Immature natural killer cell (primary cell): ENCODE measurements around the gene ATP6V0D1. TPM values are rescaled to one million over a fixed set of nuclear protein-coding genes. Genes with fewer than 3 reads are reported as not detected.

ENCODE experiments used
- DNase-seq, 3 donors: peaks; one replicate each; pipeline ENCODE4 v3.0.0; 2022; ENCODE audit warnings: mixed read lengths in 1 of 3
- H3K27ac Mint-ChIP-seq, 6 donors: one replicate each; pipeline ENCODE4 v1.8.0; 2020; ENCODE audit warnings: mixed read lengths in 6 of 6, mild to moderate bottlenecking in 5 of 6, inconsistent platforms in 4 of 6, moderate library complexity in 3 of 6
- H3K27me3 Mint-ChIP-seq, 3 donors: one replicate each; pipeline ENCODE4 v1.8.0; 2020 to 2021; ENCODE audit warnings: low read depth in 3 of 3, mild to moderate bottlenecking in 3 of 3, mixed read lengths in 3 of 3, moderate library complexity in 3 of 3, inconsistent platforms in 1 of 3
- H3K36me3 Mint-ChIP-seq, 3 donors: one replicate each; pipeline ENCODE4 v1.8.0; 2020; ENCODE audit warnings: mixed read lengths in 3 of 3, inconsistent platforms in 2 of 3, mild to moderate bottlenecking in 2 of 3
- H3K4me1 Mint-ChIP-seq, 2 donors: one replicate each; pipeline ENCODE4 v1.8.0; 2020; ENCODE audit warnings: inconsistent platforms in 2 of 2, mild to moderate bottlenecking in 2 of 2, mixed read lengths in 2 of 2, moderate library complexity in 1 of 2
- H3K4me3 Mint-ChIP-seq, 5 donors: one replicate each; pipeline ENCODE4 v1.8.0; 2020; ENCODE audit warnings: mild to moderate bottlenecking in 5 of 5, mixed read lengths in 5 of 5, inconsistent platforms in 3 of 5, moderate library complexity in 3 of 5
- H3K9me3 Mint-ChIP-seq, 6 donors: one replicate each; pipeline ENCODE4 v1.8.0; 2020; ENCODE audit warnings: mild to moderate bottlenecking in 6 of 6, mixed read lengths in 6 of 6, inconsistent platforms in 4 of 6, moderate library complexity in 3 of 6
- polyA plus RNA-seq, 3 donors: library from polyadenylated mRNA; unstranded; fragments of 300-500 nt; fragmentation: Illumina TruSeq; gene quantifications; one replicate each; pipeline ENCODE4 v1.2.3, GENCODE V29; 2021

ATP6V0D1 gene
- polyA plus RNA-seq, 3 donors from 2014 or later: 192 to 330 (median 205) TPM

- Mint-ChIP-seq H3K36me3 (peaks cover 0 to 7% (median 3%) of the 10 kb centered on the region in 3 donors), H3K27me3 (peaks cover 0 to 4% (median 0%) of the 10 kb centered on the region in 3 donors), H3K4me3 (no peak overlapping the region), H3K9me3 (no peaks in the 10 kb centered on the region), H3K4me1 (peaks cover 10 to 11% of the 10 kb centered on the region in 2 donors), H3K27ac (peak overlapping the region in 1 of 6 donors; percentile 17)
- DNase-seq: no peak
Observed at GRCh38 chr16:67486805-67487204, 5.8 kb upstream of the ATP6V0D1 start.

DNA sequence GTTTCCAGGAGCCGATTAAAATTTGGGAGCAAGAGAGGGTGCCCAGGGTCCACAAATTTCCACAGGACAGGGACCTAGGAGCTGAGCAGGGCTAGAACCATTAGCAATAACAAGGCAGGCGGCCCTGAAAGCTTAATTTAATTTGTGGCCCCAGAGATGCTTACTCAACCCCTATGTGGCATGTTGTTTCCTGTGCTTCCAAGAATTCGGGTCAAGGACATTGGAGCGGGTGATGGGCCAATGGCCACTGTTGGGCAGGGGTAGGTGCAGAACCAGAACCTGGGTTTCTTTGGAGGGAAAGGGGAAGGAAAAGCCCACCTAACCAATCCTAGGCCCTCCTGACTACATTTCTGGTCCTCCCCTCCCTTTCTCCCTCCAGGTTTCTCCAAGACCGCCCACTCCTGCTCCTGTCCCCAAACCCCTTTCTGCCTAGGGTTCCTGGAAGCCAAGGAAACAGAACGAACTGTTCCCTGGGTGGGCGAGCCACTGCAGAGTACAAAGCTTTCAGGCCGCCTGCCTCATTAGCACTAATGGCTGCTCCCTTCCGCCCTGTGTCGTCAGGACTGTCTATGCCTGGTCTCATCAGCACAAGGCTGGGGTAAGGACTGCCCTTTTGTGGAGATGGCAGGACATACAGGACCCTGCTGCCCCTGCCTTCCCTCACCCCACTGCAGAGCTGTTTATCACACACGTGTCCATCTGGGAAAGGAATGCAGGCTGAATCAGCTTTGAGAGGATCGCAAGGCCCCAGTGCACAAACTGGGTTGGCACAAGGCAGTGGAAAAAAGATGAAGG lies 3.0 kb upstream of the ATP6V0D1 start:
- no peaks in the 10 kb centered on the region for H3K9me3 Mint-ChIP-seq
- no peak for DNase-seq
- peaks cover 30 to 36% of the 10 kb centered on the region in 2 donors for H3K4me1 Mint-ChIP-seq
- no peak overlapping the region for H3K27ac Mint-ChIP-seq
- peaks cover 9 to 17% (median 12%) of the 10 kb centered on the region in 3 donors for H3K27me3 Mint-ChIP-seq
- H3K36me3 Mint-ChIP-seq: peaks cover 0 to 7% (median 1%) of the 10 kb centered on the region in 3 donors
- H3K4me3 Mint-ChIP-seq: no peak overlapping the region

GRCh38 chr16:67483150-67483549 lies 2.2 kb upstream of the ATP6V0D1 start, which contains the start of gene AGRP:
Gene AGRP, minus strand, starts transcription at chr16:67483547. Its CDS starts 149 bp downstream, at chr16:67483398.
- Mint-ChIP-seq H3K9me3 (no peaks in the 10 kb centered on the region), H3K4me3 (peak within 1 kb of the TSS; percentile 98 to 100 (median 99)), H3K27me3 (peaks cover 9 to 19% (median 12%) of the 10 kb centered on the region in 3 donors), H3K4me1 (peaks cover 37 to 41% of the 10 kb centered on the region in 2 donors), H3K27ac (peak within 1 kb of the TSS in 4 of 6 donors; percentile 7 to 100 (median 98)), H3K36me3 (peaks cover 0 to 7% (median 0%) of the 10 kb centered on the region in 3 donors)
- DNase-seq: no peak

DNA sequence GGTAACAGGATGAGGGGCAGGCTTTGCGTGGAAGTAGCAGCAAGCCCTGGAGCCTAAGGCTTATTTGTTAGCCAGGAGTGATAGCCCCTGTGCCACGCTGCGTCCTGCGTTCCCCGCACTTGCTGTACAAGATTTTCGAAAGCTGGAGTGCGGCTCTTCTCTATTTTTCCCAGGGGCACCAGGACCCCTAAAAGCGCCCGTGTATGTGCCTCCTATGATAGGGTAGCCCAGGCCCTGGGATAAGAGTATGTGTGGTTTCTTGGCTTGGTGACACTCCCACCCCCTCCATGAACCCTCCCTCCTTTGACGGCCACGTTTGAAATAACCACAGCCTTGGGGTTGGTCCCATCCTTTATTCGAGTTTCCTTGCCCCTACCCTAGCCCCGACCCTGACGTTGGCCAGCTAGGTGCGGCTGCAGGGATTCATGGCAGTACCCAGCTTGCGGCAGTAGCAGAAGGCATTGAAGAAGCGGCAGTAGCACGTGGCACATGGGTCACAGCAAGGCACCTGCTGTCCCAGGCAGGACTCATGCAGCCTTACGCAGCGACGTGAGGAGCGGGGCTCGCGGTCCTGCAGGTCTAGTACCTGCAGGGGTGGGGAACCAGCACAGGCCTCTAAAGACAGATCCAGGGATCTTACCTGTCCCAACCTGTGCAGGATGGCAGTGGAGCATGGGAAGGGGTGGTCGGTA lies 1.4 kb upstream of the ATP6V0D1 start:
- no peak for DNase-seq
- H3K4me3 Mint-ChIP-seq: peak overlapping the region; percentile 98 to 100 (median 99)
- H3K9me3 Mint-ChIP-seq: no peaks in the 10 kb centered on the region
- H3K4me1 Mint-ChIP-seq: peaks cover 45 to 46% of the 10 kb centered on the region in 2 donors
- H3K36me3 Mint-ChIP-seq: peaks cover 0 to 4% (median 0%) of the 10 kb centered on the region in 3 donors
- H3K27ac Mint-ChIP-seq: peak overlapping the region; percentile 96 to 100 (median 100)
- peaks cover 9 to 19% (median 12%) of the 10 kb centered on the region in 3 donors for H3K27me3 Mint-ChIP-seq

- peak in 2 of 3 donors; percentile 6 to 9 for DNase-seq
- Mint-ChIP-seq H3K9me3 (no peaks in the 10 kb centered on the region), H3K36me3 (peaks cover 0 to 4% (median 0%) of the 10 kb centered on the region in 3 donors), H3K4me3 (peak overlapping the region; percentile 98 to 100 (median 99)), H3K27ac (peak overlapping the region; percentile 96 to 100 (median 100)), H3K27me3 (peaks cover 9 to 19% (median 12%) of the 10 kb centered on the region in 3 donors), H3K4me1 (peaks cover 46 to 50% of the 10 kb centered on the region in 2 donors)
Observed at GRCh38 chr16:67481561-67482232, 740 bp upstream of the ATP6V0D1 start.

DNA sequence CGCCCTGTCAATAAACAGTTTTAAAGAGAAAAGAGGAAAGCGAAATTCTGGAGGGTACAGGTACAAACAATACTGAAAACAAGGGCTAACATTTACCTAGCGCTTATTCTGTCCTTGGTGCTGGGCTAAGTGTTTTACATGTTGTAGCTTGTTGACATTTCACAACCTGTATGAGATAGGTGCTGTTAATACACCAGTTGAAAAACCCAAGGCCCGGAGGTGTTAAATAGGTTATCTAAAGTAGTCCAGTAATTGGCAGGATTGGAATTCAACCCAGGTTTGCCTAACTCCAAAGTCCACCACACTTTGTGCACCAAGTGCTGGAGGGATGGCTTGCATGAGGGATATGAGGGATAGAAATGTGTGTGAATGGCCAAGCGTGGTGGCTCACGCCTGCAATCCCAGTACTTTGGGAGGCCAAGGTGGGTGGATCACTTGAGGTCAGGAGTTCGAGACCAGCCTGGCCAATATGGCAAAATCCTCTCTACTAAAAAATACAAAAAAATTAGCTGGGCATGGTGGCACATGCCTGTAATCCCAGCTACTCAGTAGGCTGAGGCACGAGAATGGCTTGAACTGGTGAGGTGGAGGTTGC lies 2.9 kb downstream of the ATP6V0D1 start:
- peak overlapping the region in 4 of 6 donors; percentile 55 to 73 (median 66) for H3K27ac Mint-ChIP-seq
- H3K9me3 Mint-ChIP-seq: no peaks in the 10 kb centered on the region
- H3K27me3 Mint-ChIP-seq: peaks cover 12 to 19% (median 12%) of the 10 kb centered on the region in 3 donors
- H3K36me3 Mint-ChIP-seq: no peaks in the 10 kb centered on the region
- no peak for DNase-seq
- peak overlapping the region; percentile 15 to 57 (median 48) for H3K4me3 Mint-ChIP-seq
- H3K4me1 Mint-ChIP-seq: peaks cover 65 to 82% of the 10 kb centered on the region in 2 donors

DNA sequence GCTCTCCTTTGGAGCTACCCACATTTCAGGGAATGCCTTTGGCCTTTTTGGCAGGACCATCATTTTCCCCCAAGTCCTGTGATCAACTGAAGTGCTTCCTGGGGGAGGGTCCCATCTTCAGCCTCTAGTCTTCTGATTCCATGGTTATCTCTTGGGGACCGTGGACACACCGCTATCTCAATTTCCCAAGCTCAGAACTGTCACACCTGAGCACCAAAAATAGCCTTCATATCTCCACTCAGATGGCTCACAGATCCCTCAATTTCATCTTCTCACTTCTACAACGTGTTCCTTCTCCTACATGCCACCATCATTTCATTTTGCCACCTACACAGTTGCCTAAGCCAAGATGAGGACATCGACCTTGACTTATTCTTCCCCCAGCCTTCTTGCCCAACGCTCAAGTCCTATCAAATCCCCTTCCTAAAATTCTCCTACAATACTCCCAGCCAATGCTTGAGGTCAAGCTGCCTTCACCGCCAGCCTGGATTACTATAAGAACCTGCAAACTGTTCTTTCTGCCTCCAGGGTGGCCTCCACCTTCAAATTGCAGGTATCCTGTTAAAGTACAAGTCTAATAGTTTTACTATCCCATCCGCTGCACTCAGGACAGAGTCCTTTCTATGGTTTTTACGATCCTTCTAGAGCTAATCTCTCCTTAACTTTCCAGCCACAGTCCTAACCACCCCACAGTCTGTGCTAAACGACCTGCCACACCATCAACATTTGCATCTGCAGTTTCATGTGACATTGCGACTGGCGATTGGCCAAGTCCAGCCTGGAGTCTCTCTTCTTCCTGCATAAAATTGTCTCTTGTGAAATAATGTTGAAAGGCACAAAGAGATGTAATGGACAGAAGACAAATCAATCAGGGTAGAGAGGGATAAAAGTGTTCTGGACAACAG lies 6.2 kb downstream of the ATP6V0D1 start:
- Mint-ChIP-seq H3K4me1 (peaks cover 62 to 93% of the 10 kb centered on the region in 2 donors), H3K27me3 (peaks cover 2 to 3% (median 2%) of the 10 kb centered on the region in 3 donors), H3K9me3 (no peaks in the 10 kb centered on the region), H3K4me3 (no peak overlapping the region), H3K36me3 (no peaks in the 10 kb centered on the region), H3K27ac (peak overlapping the region in 3 of 6 donors; percentile 5 to 52 (median 42))
- no peak for DNase-seq

DNA sequence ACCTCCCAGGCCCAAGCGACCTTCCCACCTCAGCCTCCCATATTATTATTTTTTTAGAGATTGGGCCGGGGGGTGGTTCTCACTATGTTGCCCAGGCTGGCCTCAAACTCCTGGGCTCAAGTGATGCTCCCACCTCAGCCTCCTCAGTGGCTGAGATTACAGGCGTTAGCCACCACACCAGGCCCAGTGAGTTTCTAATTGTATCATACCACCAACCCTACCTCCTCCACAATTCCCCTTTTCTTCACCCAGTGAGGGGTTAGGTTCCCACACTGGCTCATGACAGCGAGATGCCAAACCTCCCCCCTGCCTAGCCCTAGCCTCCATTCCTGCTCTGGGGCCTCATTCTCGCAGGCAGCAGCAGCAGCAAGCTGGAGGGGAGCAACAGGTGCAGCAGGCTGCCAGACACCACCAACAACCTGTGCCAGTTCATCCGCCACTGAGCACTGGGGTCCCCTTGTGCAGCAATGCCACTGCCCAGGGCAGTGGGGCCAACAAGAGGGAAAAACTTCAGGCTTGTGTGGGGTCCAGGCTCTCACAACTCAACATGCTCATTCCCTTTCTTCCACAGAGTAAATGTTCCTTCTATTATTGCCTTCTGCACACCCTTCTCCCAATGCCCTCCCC lies 9.1 kb downstream of the ATP6V0D1 start:
- H3K27me3 Mint-ChIP-seq: peaks cover 0 to 3% (median 2%) of the 10 kb centered on the region in 3 donors
- no peaks in the 10 kb centered on the region for H3K36me3 Mint-ChIP-seq
- H3K9me3 Mint-ChIP-seq: no peaks in the 10 kb centered on the region
- no peak overlapping the region for H3K4me3 Mint-ChIP-seq
- H3K27ac Mint-ChIP-seq: peak overlapping the region in 4 of 6 donors; percentile 11 to 45 (median 42)
- peaks cover 57 to 88% of the 10 kb centered on the region in 2 donors for H3K4me1 Mint-ChIP-seq
- DNase-seq: no peak

DNA sequence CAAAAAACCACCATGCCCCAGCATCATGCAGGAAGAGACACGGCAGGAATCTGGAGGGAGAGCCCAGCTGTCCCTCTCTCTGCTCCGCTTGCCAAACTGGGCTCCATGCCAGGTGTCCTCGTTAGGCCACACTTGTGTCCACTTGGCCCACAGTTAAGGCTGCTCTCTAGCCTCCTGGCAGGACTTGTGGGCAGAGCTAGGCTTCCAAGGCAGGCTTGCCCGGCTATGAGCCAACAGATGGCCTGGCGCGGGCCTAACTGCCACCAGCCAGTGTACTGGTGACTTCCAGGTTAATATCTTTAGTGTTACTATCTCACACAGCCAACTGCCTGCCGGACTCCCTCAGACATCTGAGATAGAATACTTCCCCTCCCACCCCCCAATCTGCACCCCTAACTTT lies 10.6 kb downstream of the ATP6V0D1 start:
- Mint-ChIP-seq H3K27ac (no peak overlapping the region), H3K27me3 (peaks cover 0 to 3% (median 2%) of the 10 kb centered on the region in 3 donors), H3K4me1 (peaks cover 66 to 92% of the 10 kb centered on the region in 2 donors), H3K9me3 (no peaks in the 10 kb centered on the region), H3K4me3 (no peak overlapping the region), H3K36me3 (no peaks in the 10 kb centered on the region)
- no peak for DNase-seq

- peaks cover 59 to 91% of the 10 kb centered on the region in 2 donors for H3K4me1 Mint-ChIP-seq
- peaks cover 0 to 2% (median 0%) of the 10 kb centered on the region in 3 donors for H3K27me3 Mint-ChIP-seq
- no peaks in the 10 kb centered on the region for H3K36me3 Mint-ChIP-seq
- no peak for DNase-seq
- H3K27ac Mint-ChIP-seq: peak overlapping the region in 1 of 6 donors; percentile 23
- H3K4me3 Mint-ChIP-seq: no peak overlapping the region
- H3K9me3 Mint-ChIP-seq: no peaks in the 10 kb centered on the region
Observed at GRCh38 chr16:67468731-67469130, 12.2 kb downstream of the ATP6V0D1 start.

- Mint-ChIP-seq H3K27me3 (peaks cover 0 to 2% (median 1%) of the 10 kb centered on the region in 3 donors), H3K9me3 (no peaks in the 10 kb centered on the region), H3K4me3 (no peak overlapping the region), H3K27ac (peak overlapping the region in 3 of 6 donors; percentile 39 to 75 (median 62)), H3K36me3 (no peaks in the 10 kb centered on the region), H3K4me1 (peaks cover 53 to 84% of the 10 kb centered on the region in 2 donors)
- DNase-seq: no peak
Observed at GRCh38 chr16:67466581-67466980, 14.4 kb downstream of the ATP6V0D1 start.

DNA sequence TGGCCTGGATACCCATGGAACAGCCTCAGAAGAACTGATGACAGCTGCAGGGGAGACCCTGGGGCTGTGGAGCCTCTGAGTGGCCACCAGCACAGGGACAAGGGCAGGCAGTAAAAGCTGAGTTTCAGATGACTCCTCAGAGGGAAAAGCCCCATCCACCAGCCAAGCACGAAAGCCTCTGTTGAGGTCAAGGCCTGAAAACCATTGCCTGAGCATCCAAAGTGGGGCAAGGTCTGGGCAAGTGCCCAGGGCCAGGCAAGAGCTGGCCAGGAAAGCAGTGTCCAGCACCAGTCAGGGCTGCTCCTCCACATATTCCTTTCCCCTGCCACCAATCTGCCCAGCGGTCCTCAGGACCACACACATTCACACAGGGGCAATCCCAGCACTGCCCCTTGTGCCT lies 16.4 kb downstream of the ATP6V0D1 start:
- no peaks in the 10 kb centered on the region for H3K9me3 Mint-ChIP-seq
- no peaks in the 10 kb centered on the region for H3K36me3 Mint-ChIP-seq
- H3K27ac Mint-ChIP-seq: peak overlapping the region in 1 of 6 donors; percentile 5
- H3K4me1 Mint-ChIP-seq: peaks cover 57 to 80% of the 10 kb centered on the region in 2 donors
- H3K4me3 Mint-ChIP-seq: no peak overlapping the region
- H3K27me3 Mint-ChIP-seq: peaks cover 0 to 2% (median 2%) of the 10 kb centered on the region in 3 donors
- DNase-seq: no peak
